ENCODE data around the gene DPP8. TPM values are rescaled to one million over a fixed set of nuclear protein-coding genes. Genes with fewer than 3 reads are reported as not detected.

Gene DPP8
- total and polyA plus RNA-seq, 4 donors: 5.5 to 22.7 (median 17.5) TPM

- H3K9ac ChIP-seq (ENCODE audit: low read depth in 1 of 2, low read length in 2 of 2): no peak overlapping the region
- H3K27me3 ChIP-seq (ENCODE audit: control insufficient read depth in 4 of 4, insufficient read depth in 4 of 4, low read length in 3 of 4): peaks cover 0 to 4% (median 0%) of the 10 kb centered on the region in 4 donors
- DNase-seq (ENCODE audit: low spot score): peak; percentile 44
- peaks cover 9 to 19% (median 14%) of the 10 kb centered on the region in 4 donors for H3K4me1 ChIP-seq (ENCODE audit: control insufficient read depth in 4 of 4, insufficient read depth in 4 of 4, low read length in 3 of 4)
- H3K9me3 ChIP-seq (ENCODE audit: control insufficient read depth in 4 of 4, low read length in 3 of 4): no peaks in the 10 kb centered on the region
- TF ChIP-seq NR2F2 (IDR thresholded peaks at IDR 0.05) (no peak), CTCF (IDR thresholded peaks at IDR 0.05; ENCODE audit: low read depth, low read length, missing input control) (no peak), MAX (IDR thresholded peaks at IDR 0.05) (no peak), EGR1 (IDR thresholded peaks at IDR 0.05; ENCODE audit: low read depth in 2 of 2) (no peak), RXRA (IDR thresholded peaks at IDR 0.05) (no peak), ATF3 (IDR thresholded peaks at IDR 0.05) (no peak), REST (IDR thresholded peaks at IDR 0.05) (no peak), JUND (IDR thresholded peaks at IDR 0.05) (no peak), TAF1 (conservative IDR thresholded peaks at IDR 0.05) (no peak), SP1 (IDR thresholded peaks at IDR 0.05) (no peak), FOXA1 (IDR thresholded peaks at IDR 0.05) (no peak), FOXA2 (IDR thresholded peaks at IDR 0.05) (no peak), ZBTB33 (IDR thresholded peaks at IDR 0.05) (no peak), RAD21 (IDR thresholded peaks at IDR 0.05) (no peak)
- H3K36me3 ChIP-seq (ENCODE audit: control insufficient read depth in 4 of 4, insufficient read depth in 3 of 4, low read depth in 1 of 4, low read length in 3 of 4): no peaks in the 10 kb centered on the region
- 6% methylated on average over 39 of the region's 39 CpGs for WGBS
- H3K27ac ChIP-seq (ENCODE audit: low read depth in 1 of 2, low read length in 2 of 2): no peak overlapping the region
- peak overlapping the region in 2 of 3 donors; percentile 18 to 57 for H3K4me3 ChIP-seq (ENCODE audit: low read depth in 1 of 3, low read length in 3 of 3)
Measured at GRCh38 chr15:65421360-65422215, 95.9 kb downstream of the DPP8 start.

- Histone ChIP-seq H3K9me3 (ENCODE audit: control insufficient read depth in 4 of 4, low read length in 3 of 4) (no peaks in the 10 kb centered on the region), H3K27ac (ENCODE audit: low read depth in 1 of 2, low read length in 2 of 2) (no peak overlapping the region), H3K9ac (ENCODE audit: low read depth in 1 of 2, low read length in 2 of 2) (no peak overlapping the region), H3K4me3 (ENCODE audit: low read depth in 1 of 3, low read length in 3 of 3) (no peak overlapping the region), H3K27me3 (ENCODE audit: control insufficient read depth in 4 of 4, insufficient read depth in 4 of 4, low read length in 3 of 4) (peaks cover 0 to 4% (median 0%) of the 10 kb centered on the region in 4 donors), H3K36me3 (ENCODE audit: control insufficient read depth in 4 of 4, insufficient read depth in 3 of 4, low read depth in 1 of 4, low read length in 3 of 4) (no peaks in the 10 kb centered on the region), H3K4me1 (ENCODE audit: control insufficient read depth in 4 of 4, insufficient read depth in 4 of 4, low read length in 3 of 4) (peaks cover 9 to 19% (median 14%) of the 10 kb centered on the region in 4 donors)
- 38% methylated on average over 17 of the region's 17 CpGs for WGBS
- DNase-seq (ENCODE audit: low spot score): no peak
- no peak for TF ChIP-seq YY1 (IDR thresholded peaks at IDR 0.05)
- no peak for TF ChIP-seq FOXA1 (IDR thresholded peaks at IDR 0.05)
- no peak for TF ChIP-seq ZBTB33 (IDR thresholded peaks at IDR 0.05)
- no peak for TF ChIP-seq SP1 (IDR thresholded peaks at IDR 0.05)
- no peak for TF ChIP-seq CTCF (IDR thresholded peaks at IDR 0.05; ENCODE audit: low read depth, low read length, missing input control)
- no peak for TF ChIP-seq RXRA (IDR thresholded peaks at IDR 0.05)
- no peak for TF ChIP-seq ATF3 (IDR thresholded peaks at IDR 0.05)
- no peak for TF ChIP-seq FOXA2 (IDR thresholded peaks at IDR 0.05)
- TF ChIP-seq NR2F2 (IDR thresholded peaks at IDR 0.05): no peak
- TF ChIP-seq HNF4A (conservative IDR thresholded peaks at IDR 0.05): no peak
- no peak for TF ChIP-seq GABPA (IDR thresholded peaks at IDR 0.05 in 1 of 2, conservative IDR thresholded peaks at IDR 0.05 in 1 of 2)
- no peak for TF ChIP-seq JUND (IDR thresholded peaks at IDR 0.05)
Measured at GRCh38 chr15:65420975-65421359, 96.5 kb downstream of the DPP8 start.

Data from liver (tissue), 9 donors.